Stimulated activated naive B cell treated with anti-CD40 and anti-IgM and Interleukin-4, amounts not matched to agents 10 μg/mL and 1 μg/mL and 100 μg/mL, for 72 hours (primary cell): Measurements from ENCODE around the gene LRMDA.

ENCODE experiments used
- ATAC-seq, 2 donors: fragments of 150-1000 bp; cut with Tn5 transposase; replicated peaks; 2 replicates each; pipeline ENCODE4 v1.10.0; 2021; ENCODE audit warnings: moderate library complexity in 1 of 2
- DNase-seq: peaks from one replicate; pipeline ENCODE4 v3.0.0; 2021
- H3K27ac Mint-ChIP-seq: one replicate; pipeline ENCODE4 v1.8.0; 2022; ENCODE audit warnings: mild to moderate bottlenecking, mixed read lengths
- H3K27me3 Mint-ChIP-seq, 2 donors: one replicate each; pipeline ENCODE4 v1.8.0; 2022; ENCODE audit warnings: mixed read lengths in 2 of 2
- H3K36me3 Mint-ChIP-seq, 2 donors: one replicate each; pipeline ENCODE4 v1.8.0; 2022; ENCODE audit warnings: mixed read lengths in 2 of 2, mild to moderate bottlenecking in 1 of 2
- H3K4me1 Mint-ChIP-seq, 2 donors: one replicate each; pipeline ENCODE4 v1.8.0; 2022; ENCODE audit warnings: mixed read lengths in 2 of 2, mild to moderate bottlenecking in 1 of 2
- H3K4me3 Mint-ChIP-seq, 2 donors: one replicate each; pipeline ENCODE4 v1.8.0; 2022; ENCODE audit warnings: mild to moderate bottlenecking in 2 of 2, mixed read lengths in 2 of 2, moderate library complexity in 1 of 2
- H3K9me3 Mint-ChIP-seq, 2 donors: one replicate each; pipeline ENCODE4 v1.8.0; 2022; ENCODE audit warnings: mixed read lengths in 2 of 2, mild to moderate bottlenecking in 1 of 2

The LRMDA gene

DNA sequence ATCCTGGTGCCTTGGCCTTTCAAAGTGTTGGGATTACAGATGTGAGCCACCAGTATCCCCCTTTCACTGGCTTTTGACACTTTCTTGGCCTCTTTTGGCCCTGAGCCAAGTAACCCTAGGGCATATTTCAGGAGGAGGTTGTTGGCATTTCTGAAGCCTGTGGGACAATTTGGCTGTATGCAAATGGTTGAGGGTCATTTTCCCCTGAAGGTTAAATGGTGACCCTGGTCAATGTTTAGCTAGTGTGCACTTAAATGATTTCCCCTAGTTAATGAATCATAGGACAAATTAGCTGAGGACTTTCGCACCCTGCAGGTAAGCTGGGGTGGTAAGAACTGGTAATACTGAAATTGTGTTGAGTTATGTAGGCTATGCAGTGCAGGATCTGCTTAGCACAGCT lies 660.5 kb downstream of the LRMDA start:
- Mint-ChIP-seq H3K27ac (no peak overlapping the region), H3K9me3 (peaks cover 5 to 8% of the 10 kb centered on the region in 2 donors), H3K4me3 (no peak overlapping the region), H3K4me1 (no peaks in the 10 kb centered on the region), H3K27me3 (no peaks in the 10 kb centered on the region), H3K36me3 (no peaks in the 10 kb centered on the region)
- no peak for ATAC-seq
- no peak for DNase-seq

DNA sequence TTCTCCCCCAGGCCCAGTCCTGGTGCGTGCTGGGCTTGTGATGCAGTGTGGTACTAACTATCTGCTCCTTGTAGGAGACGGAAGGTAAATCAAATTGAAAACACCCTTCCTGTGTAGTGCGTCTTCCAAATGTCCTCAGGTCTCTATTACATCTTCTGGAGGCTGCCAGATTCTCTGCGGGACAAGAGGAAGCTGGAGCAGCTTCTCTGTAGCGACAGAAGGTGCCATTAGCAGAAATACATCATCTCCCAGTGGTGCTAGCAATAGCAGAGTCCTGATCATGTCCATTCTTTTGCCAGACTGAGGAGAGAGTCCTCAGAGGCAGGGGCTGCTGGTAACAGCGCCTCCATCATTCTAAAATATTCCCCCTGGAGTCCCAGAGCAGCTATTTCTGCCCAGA lies 675.2 kb downstream of the LRMDA start:
- no peak overlapping the region for H3K27ac Mint-ChIP-seq
- DNase-seq: no peak
- H3K9me3 Mint-ChIP-seq: peaks cover 4 to 5% of the 10 kb centered on the region in 2 donors
- H3K36me3 Mint-ChIP-seq: no peaks in the 10 kb centered on the region
- H3K27me3 Mint-ChIP-seq: no peaks in the 10 kb centered on the region
- no peak for ATAC-seq
- H3K4me1 Mint-ChIP-seq: no peaks in the 10 kb centered on the region
- no peak overlapping the region for H3K4me3 Mint-ChIP-seq

DNA sequence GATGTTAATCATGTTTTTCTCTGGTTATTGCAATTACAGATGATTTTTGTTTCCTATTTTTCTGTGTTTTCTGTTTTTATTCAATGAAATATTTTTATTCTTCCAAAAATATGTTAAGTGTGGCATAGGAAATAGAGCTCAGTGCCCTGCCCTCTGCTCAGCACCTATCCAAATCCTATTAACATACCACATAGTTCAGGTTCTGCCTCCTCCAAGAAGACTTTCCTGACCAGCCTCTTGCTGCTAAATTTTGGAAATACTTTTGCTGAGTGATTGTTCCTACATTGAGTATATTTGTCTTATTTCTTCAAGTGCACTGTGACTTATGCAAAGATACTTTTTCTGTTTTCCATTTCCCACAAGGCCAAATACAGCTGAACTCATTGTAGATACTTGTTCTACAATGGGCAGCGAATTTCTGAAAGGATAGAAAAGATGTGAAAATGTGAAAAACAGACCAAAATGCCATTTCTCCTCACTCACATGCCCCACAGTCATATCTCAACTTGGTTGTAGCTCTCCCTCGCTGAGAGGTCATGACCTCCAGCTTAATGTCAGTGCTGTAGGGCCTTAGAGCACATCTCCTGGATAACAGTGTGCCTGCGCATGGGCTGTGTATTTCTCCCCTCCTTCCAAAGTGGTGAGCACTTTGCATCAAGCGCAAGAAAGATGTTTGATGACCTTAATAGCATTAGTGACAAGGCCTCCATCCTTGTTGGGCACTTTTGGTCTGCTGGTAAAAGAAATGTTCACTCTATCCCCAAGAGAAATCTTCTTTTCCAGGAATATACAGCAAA lies 677.3 kb downstream of the LRMDA start:
- peaks cover 1 to 5% of the 10 kb centered on the region in 2 donors for H3K9me3 Mint-ChIP-seq
- H3K27me3 Mint-ChIP-seq: peaks cover 0 to 5% of the 10 kb centered on the region in 2 donors
- ATAC-seq: no peak
- H3K36me3 Mint-ChIP-seq: no peaks in the 10 kb centered on the region
- DNase-seq: no peak
- no peaks in the 10 kb centered on the region for H3K4me1 Mint-ChIP-seq
- no peak overlapping the region for H3K4me3 Mint-ChIP-seq
- H3K27ac Mint-ChIP-seq: no peak overlapping the region

DNA sequence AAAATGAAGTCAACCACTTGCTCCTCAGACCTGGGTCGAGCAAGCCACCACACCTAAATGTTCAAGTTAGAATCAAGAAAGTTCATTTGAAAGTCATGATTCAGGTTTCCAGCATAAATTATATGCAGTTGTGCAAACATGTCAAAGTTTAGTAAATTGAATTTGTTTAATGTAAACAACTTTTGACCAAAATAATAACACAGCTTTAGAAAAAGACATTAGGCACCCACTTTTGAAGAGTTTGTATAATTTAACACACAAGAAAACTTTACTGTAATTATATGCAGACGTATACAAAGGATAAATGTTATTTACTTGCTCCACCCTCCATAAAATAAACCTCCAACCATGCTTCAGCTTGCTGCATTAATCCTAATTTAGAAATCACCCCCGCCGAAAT lies 680.0 kb downstream of the LRMDA start:
- DNase-seq (no peak), ATAC-seq (no peak)
- no peaks in the 10 kb centered on the region for H3K4me1 Mint-ChIP-seq
- H3K27me3 Mint-ChIP-seq: peaks cover 5 to 6% of the 10 kb centered on the region in 2 donors
- no peak overlapping the region for H3K4me3 Mint-ChIP-seq
- no peak overlapping the region for H3K27ac Mint-ChIP-seq
- peaks cover 0 to 6% of the 10 kb centered on the region in 2 donors for H3K9me3 Mint-ChIP-seq
- H3K36me3 Mint-ChIP-seq: no peaks in the 10 kb centered on the region

DNA sequence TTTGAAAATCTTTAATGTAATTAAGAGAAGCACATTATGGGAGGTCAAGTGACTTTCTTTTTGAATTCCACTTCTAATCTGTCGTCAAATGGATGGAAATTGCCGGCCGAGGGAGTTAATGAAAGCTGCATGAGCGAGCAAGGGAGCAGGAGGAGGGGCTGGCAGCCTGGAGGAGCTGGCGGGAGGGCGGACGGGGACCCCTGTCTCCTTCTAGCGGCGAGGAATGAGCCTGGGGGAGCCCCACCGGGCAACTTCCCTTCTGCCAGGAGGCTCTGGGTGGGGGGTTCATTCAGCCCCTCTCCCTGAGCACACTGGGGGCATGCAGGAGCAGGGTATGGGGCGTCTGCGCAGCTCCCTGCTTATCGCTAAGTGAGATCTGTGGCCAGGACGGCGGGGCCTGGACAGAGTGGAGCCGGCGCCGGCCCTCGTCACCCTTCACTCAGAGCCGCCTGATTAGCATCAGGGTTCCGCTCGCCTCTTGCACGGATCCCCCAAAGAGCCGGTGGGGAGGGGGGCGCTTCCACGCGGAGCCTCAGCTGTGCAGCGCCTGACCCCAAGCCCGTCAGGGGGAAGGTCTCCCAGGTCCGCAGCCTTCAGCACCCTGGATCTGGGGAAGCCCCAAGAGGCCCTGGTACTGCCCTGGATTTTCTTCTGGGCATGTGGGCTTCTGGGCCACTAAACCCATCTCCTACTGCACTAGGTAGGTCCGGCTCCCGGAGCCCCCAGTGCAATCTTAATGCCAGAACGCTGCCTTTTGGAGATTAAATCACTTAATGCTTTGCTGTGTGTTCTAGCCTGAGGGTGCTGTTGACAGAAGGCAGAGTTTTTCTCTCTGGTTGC lies 680.8 kb downstream of the LRMDA start:
- H3K4me1 Mint-ChIP-seq: no peaks in the 10 kb centered on the region
- no peak overlapping the region for H3K27ac Mint-ChIP-seq
- no peaks in the 10 kb centered on the region for H3K36me3 Mint-ChIP-seq
- H3K9me3 Mint-ChIP-seq: peaks cover 0 to 6% of the 10 kb centered on the region in 2 donors
- H3K4me3 Mint-ChIP-seq: no peak overlapping the region
- peaks cover 5 to 6% of the 10 kb centered on the region in 2 donors for H3K27me3 Mint-ChIP-seq
- DNase-seq (no peak), ATAC-seq (no peak)

DNA sequence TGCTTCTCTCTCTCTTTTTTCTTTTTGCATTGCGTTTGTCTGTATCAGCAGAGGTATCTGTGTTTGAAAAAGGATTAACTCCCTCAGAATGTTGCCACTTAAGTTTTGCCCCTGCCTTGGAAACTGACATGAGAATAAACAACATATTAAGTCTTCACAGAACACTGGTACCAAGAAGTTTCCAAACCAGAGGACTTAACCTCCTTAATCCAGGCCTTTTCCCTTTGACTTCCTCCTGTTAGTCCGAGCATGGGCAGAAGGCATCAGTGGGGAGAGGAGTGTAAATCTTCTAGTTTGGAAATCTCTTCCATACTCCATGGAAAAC lies 681.4 kb downstream of the LRMDA start:
- DNase-seq (no peak), ATAC-seq (no peak)
- Mint-ChIP-seq H3K4me3 (no peak overlapping the region), H3K9me3 (peaks cover 0 to 6% of the 10 kb centered on the region in 2 donors), H3K4me1 (no peaks in the 10 kb centered on the region), H3K36me3 (no peaks in the 10 kb centered on the region), H3K27ac (no peak overlapping the region), H3K27me3 (peaks cover 5 to 6% of the 10 kb centered on the region in 2 donors)

DNA sequence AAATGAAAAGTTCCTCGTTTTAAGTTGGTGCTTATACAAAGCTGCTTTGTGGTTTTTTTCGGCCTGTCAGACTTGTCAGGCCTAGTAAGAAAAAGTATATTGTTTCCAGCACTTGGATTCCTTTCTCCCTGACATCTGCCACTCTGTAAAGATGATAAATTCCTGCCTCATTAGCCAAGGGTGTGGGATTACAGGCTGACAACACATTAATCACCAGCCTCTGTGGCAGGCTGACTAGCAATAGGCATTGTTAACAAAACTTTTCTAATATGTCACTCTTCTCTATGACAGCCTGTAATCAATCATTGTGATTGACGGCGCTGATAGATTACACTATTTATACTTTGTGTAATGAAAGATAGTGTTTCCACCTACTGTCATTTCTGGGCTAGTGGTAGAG lies 682.5 kb downstream of the LRMDA start:
- no peak overlapping the region for H3K27ac Mint-ChIP-seq
- H3K4me1 Mint-ChIP-seq: no peaks in the 10 kb centered on the region
- peaks cover 5 to 6% of the 10 kb centered on the region in 2 donors for H3K27me3 Mint-ChIP-seq
- no peaks in the 10 kb centered on the region for H3K36me3 Mint-ChIP-seq
- DNase-seq: no peak
- H3K9me3 Mint-ChIP-seq: peaks cover 0 to 6% of the 10 kb centered on the region in 2 donors
- no peak overlapping the region for H3K4me3 Mint-ChIP-seq
- no peak for ATAC-seq

DNA sequence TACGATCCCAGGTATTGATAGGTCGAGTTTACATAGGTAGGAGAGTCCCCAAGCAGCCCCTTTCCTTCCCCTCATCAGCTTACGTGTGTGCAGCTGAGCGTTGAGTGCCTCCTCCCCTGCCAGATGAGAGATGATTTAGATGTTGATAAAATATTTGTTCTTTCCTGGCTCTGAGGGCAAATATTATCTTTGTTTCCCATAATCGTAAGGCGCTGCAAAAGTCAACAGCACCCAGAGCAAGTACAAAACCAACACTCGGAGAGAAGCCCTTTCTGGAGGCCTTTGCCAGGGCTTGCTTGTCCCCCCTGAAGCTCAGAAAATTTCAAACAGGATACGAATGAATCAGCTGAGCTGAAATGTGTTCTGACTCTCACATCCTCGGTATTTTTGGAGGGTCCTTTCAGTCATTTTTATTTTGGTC lies 683.2 kb downstream of the LRMDA start:
- H3K27ac Mint-ChIP-seq: no peak overlapping the region
- H3K9me3 Mint-ChIP-seq: peaks cover 0 to 6% of the 10 kb centered on the region in 2 donors
- peaks cover 5 to 6% of the 10 kb centered on the region in 2 donors for H3K27me3 Mint-ChIP-seq

DNA sequence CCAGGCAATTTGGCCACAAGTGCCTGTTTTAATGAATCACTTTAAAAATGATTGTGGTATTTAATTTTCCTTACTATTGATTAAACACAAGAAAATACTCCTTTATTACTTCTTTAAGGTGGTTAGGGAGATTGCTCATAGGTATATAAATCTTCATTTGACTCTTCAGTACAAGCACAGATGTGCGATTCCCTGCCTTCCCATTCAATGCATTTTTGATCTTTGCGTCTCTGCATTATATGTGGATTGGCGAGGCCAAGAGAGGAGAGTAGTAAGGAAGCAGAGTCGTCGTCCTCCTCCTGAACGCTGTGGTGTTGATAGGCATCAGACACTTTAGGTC lies 683.7 kb downstream of the LRMDA start:
- H3K4me1 Mint-ChIP-seq: no peaks in the 10 kb centered on the region
- H3K4me3 Mint-ChIP-seq: no peak overlapping the region
- H3K36me3 Mint-ChIP-seq: no peaks in the 10 kb centered on the region
- H3K27ac Mint-ChIP-seq: no peak overlapping the region
- peaks cover 5 to 6% of the 10 kb centered on the region in 2 donors for H3K27me3 Mint-ChIP-seq
- H3K9me3 Mint-ChIP-seq: peaks cover 0 to 6% of the 10 kb centered on the region in 2 donors
- no peak for ATAC-seq
- DNase-seq: no peak

More for the DNA sequence above, 683.2 kb downstream of the LRMDA start:
- Mint-ChIP-seq H3K4me3 (no peak overlapping the region), H3K36me3 (no peaks in the 10 kb centered on the region), H3K4me1 (no peaks in the 10 kb centered on the region)
- no peak for ATAC-seq
- DNase-seq: no peak

DNA sequence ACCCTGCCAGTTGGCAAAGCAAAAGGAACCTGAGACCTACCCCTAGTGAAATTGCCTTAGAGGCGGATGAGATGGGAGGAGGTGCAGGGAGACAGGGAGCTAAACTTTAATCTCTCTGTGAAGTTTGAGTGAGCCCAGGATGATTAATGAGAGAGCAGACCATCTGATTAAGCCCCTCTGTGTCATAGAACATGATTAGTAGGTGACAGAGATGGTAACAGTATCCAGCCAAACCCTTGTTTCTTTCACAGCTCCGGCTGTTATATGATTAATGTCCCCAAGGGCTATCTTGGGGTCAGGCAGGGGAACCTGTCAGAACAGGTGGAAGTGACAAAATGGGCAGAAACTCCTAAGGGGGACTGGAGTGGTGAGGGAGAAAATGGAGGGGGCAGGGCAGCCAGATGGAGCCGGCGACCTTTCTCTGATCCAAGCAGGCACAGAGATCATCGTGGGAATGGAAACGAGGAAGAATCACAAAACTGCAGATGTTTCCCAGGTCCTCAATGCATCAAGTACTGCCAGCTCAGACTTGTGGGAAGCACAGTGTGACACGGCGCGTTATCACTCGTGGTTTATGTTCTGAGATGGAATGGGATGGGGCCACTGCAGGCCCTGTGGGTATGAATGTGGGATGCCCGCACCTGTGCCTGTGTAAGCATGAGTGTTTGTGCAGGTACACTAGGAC lies 684.2 kb downstream of the LRMDA start:
- Mint-ChIP-seq H3K4me3 (no peak overlapping the region), H3K4me1 (no peaks in the 10 kb centered on the region), H3K27me3 (peaks cover 5 to 6% of the 10 kb centered on the region in 2 donors), H3K36me3 (no peaks in the 10 kb centered on the region), H3K9me3 (peaks cover 0 to 6% of the 10 kb centered on the region in 2 donors), H3K27ac (no peak overlapping the region)
- no peak for DNase-seq
- no peak for ATAC-seq

DNA sequence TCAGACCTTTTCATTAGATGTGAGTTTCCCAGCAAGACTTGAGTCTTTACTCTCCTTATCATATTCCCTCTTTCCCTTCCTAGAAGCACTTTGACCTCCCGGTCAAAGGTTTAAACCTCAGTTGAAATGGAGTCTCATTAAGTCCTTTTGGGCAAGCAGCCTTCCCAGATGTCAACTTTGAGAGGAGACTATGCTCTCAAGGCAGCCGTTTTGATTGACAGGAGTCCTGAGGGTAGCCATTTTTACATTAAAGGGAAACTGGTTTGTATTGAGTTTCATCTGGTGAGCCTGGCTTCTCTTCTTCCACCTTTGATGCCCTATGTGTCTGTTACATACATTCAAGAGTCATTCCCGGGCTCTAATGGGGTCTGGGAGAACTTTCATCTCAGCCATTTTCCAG lies 685.1 kb downstream of the LRMDA start:
- peaks cover 5 to 6% of the 10 kb centered on the region in 2 donors for H3K27me3 Mint-ChIP-seq
- no peak overlapping the region for H3K27ac Mint-ChIP-seq
- no peaks in the 10 kb centered on the region for H3K36me3 Mint-ChIP-seq
- ATAC-seq (no peak), DNase-seq (no peak)
- no peaks in the 10 kb centered on the region for H3K4me1 Mint-ChIP-seq
- H3K4me3 Mint-ChIP-seq: no peak overlapping the region
- peaks cover 2 to 6% of the 10 kb centered on the region in 2 donors for H3K9me3 Mint-ChIP-seq

DNA sequence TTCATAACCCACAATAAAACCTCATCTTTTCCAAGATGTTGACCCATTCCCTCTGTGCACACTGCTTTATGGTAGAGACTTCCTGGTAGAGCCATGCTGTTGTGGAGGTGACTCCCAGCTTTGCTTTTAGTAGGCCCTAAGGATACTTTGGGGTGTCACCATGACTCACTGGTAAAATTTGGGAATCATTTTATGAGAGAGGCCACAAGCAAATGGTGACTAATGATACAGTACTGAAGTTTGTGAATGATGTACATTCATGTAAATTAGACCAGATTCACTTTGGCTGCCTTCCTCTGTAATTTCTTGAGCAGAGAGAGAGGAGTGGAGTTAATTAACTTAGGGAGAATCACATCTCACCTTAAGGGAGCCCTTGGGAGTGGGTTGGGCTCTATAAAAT lies 686.5 kb downstream of the LRMDA start:
- Mint-ChIP-seq H3K27me3 (peaks cover 3 to 6% of the 10 kb centered on the region in 2 donors), H3K36me3 (no peaks in the 10 kb centered on the region), H3K4me3 (no peak overlapping the region), H3K9me3 (peaks cover 2 to 6% of the 10 kb centered on the region in 2 donors), H3K4me1 (no peaks in the 10 kb centered on the region), H3K27ac (no peak overlapping the region)
- no peak for ATAC-seq
- DNase-seq: no peak

DNA sequence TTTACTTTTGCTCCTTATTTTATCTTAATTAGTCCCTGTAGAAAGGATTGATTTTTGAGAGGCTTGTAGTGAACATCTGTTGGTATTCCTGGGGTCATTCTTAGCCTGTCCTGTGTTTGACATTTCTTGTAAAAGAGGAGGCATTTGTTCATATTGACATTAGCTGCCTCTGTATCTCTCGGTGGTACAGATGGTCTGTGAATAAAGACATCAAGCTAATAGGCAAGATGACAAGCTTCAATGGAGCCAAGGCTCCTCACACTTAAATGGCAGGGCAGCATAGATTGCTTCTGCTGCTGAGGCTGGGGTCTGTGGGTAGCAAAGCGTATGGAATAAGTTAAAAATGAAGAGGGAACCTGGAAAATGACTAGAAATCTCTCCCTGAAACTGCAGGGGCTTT lies 687.6 kb downstream of the LRMDA start:
- no peaks in the 10 kb centered on the region for H3K4me1 Mint-ChIP-seq
- no peak overlapping the region for H3K27ac Mint-ChIP-seq
- H3K36me3 Mint-ChIP-seq: no peaks in the 10 kb centered on the region
- DNase-seq: no peak
- peaks cover 0 to 6% of the 10 kb centered on the region in 2 donors for H3K27me3 Mint-ChIP-seq
- no peak for ATAC-seq
- H3K4me3 Mint-ChIP-seq: no peak overlapping the region
- H3K9me3 Mint-ChIP-seq: peaks cover 4 to 6% of the 10 kb centered on the region in 2 donors

DNA sequence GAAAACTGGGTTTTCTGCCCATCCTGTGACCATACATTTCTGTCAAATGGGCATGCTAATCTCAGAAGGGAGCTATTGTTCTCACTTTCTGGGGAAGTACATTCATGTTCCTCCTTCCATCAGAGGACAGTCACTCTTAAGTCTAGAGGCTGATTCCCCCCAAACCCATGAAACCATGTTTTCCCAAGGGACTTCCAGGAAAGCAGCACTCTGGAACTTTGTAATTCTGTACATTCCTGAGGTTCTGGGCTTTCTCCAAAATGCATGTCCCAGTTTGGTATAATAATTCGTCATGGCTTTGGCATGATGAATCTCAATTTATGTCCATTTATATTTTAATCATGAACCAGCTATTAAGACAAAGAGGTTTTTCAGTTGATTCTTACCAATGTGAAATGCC lies 688.1 kb downstream of the LRMDA start:
- H3K4me3 Mint-ChIP-seq: no peak overlapping the region
- H3K4me1 Mint-ChIP-seq: no peaks in the 10 kb centered on the region
- no peak for DNase-seq
- peaks cover 0 to 6% of the 10 kb centered on the region in 2 donors for H3K27me3 Mint-ChIP-seq
- no peak overlapping the region for H3K27ac Mint-ChIP-seq
- H3K36me3 Mint-ChIP-seq: no peaks in the 10 kb centered on the region
- no peak for ATAC-seq
- H3K9me3 Mint-ChIP-seq: peaks cover 4 to 6% of the 10 kb centered on the region in 2 donors
